Measurements from ENCODE around the gene ATP2B2. TPM values are rescaled to one million over a fixed set of nuclear protein-coding genes. Genes with fewer than 3 reads are reported as not detected.

ATP2B2 gene
- total and polyA plus RNA-seq, 9 of the 15 experiments (the other 6 are each of a cell fraction or from before 2014, with no cell fraction given): 0.06 TPM; not detected in 8

- H3K4me1 ChIP-seq (replicated peaks in 1 of 2; ENCODE audit: control insufficient read depth in 2 of 2, insufficient read depth in 2 of 2, low read length in 2 of 2): no peaks in the 10 kb centered on the region; a peak in 1 of 5 replicates
- H3K79me2 ChIP-seq (ENCODE audit: control insufficient read depth, insufficient read depth, low read length): no peaks in the 10 kb centered on the region
- in situ Hi-C loops (cut with MboI): no loop called here
- H3K9me1 ChIP-seq (ENCODE audit: control insufficient read depth, insufficient read depth, low read length): no peaks in the 10 kb centered on the region
- no TSS peak for BruUV-seq (replicated peaks)
- peaks cover 25 to 60% of the 10 kb centered on the region in 2 experiments; a peak in 4 of 5 replicates for H3K27me3 ChIP-seq (ENCODE audit: control insufficient read depth in 2 of 2, insufficient read depth in 2 of 2, low read length in 2 of 2)
- FAIRE-seq (no peak), ATAC-seq (no peak), DNase-seq (ENCODE audit: extremely low read depth in 1 of 4, low spot score in 3 of 4) (no peak)
- H3K9ac ChIP-seq (ENCODE audit: insufficient read depth in 1 of 2, low read depth in 2 of 2, low read length in 2 of 2): no peak overlapping the region
- H3K4me2 ChIP-seq (ENCODE audit: insufficient read depth, low read length): no peak overlapping the region
- ChIA-PET POLR2A (no interaction called here), CTCF (ENCODE audit: low intra/inter-chr PET ratio) (no interaction called here)
- H3K9me3 ChIP-seq (replicated peaks; ENCODE audit: control insufficient read depth, insufficient read depth, low read depth, low read length): no peaks in the 10 kb centered on the region
- H4K20me1 ChIP-seq (replicated peaks; ENCODE audit: control insufficient read depth, insufficient read depth, low read length): peaks cover 9% of the 10 kb centered on the region; the same call in 1 of the 2 replicates
- no peak overlapping the region for H3K4me3 ChIP-seq
- H3K36me3 ChIP-seq (ENCODE audit: control insufficient read depth, insufficient read depth, low read length): no peaks in the 10 kb centered on the region
- no peak overlapping the region for H2AFZ ChIP-seq (ENCODE audit: low read depth, low read length)
- H3K27ac ChIP-seq (ENCODE audit: extremely low read depth, low read depth, low read length): no peak overlapping the region
- TF ChIP-seq DMBX1 (CRISPR knock-in tag; IDR thresholded peaks at IDR 0.05; ENCODE audit: borderline replicate concordance) (no peak), ZNF511 (CRISPR knock-in tag; IDR thresholded peaks at IDR 0.05) (no peak), CTCF (IDR thresholded peaks at IDR 0.05 in 2 of 3, conservative IDR thresholded peaks at IDR 0.05 in 1 of 3; ENCODE audit: insufficient read depth in 2 of 3, low read depth in 1 of 3, low read length in 3 of 3) (peak in 2 of 3 experiments; percentile 8 to 16; a peak in 1 of 6 replicates), MAFG (tag; conservative IDR thresholded peaks at IDR 0.05) (no peak), WHSC1 (IDR thresholded peaks at IDR 0.05; ENCODE audit: low read length) (no peak), ZNF586 (CRISPR knock-in tag; conservative IDR thresholded peaks at IDR 0.05) (no peak), HMG20B (CRISPR knock-in tag; IDR thresholded peaks at IDR 0.05) (no peak), NCOA2 (IDR thresholded peaks at IDR 0.05; ENCODE audit: partially characterized antibody in 2 of 2) (no peak), HMGN3 (IDR thresholded peaks at IDR 0.05; ENCODE audit: borderline replicate concordance, extremely low read depth, insufficient read length, low read depth, low read length) (no peak), MAX (CRISPR knock-in tag; IDR thresholded peaks at IDR 0.05) (no peak), NCOA4 (IDR thresholded peaks at IDR 0.05; ENCODE audit: partially characterized antibody) (no peak), MYC (IDR thresholded peaks at IDR 0.05; ENCODE audit: low read depth, low read length) (no peak), MYC (CRISPR knock-in tag; IDR thresholded peaks at IDR 0.05; ENCODE audit: borderline replicate concordance, low read depth) (no peak), ZBTB1 (CRISPR knock-in tag; IDR thresholded peaks at IDR 0.05; ENCODE audit: borderline replicate concordance, low read depth) (no peak), RAD21 (CRISPR knock-in tag; conservative IDR thresholded peaks at IDR 0.05 in 1 of 2, IDR thresholded peaks at IDR 0.05 in 1 of 2) (peak in 1 of 2 experiments; percentile 32; a peak in 2 of 4 replicates), ELK3 (CRISPR knock-in tag; IDR thresholded peaks at IDR 0.05) (no peak), TRIM28 (IDR thresholded peaks at IDR 0.05) (no peak), POLR3G (IDR thresholded peaks at IDR 0.05; ENCODE audit: extremely low read depth, insufficient read length, insufficient replicate concordance) (no peak)
- intact Hi-C loops (cut with micrococcal nuclease): no loop called here
- WGBS (ENCODE audit: insufficient coverage, low coverage, missing lambda C conversion rate): 4% methylated on average over 21 of the region's 21 CpGs
Measured at GRCh38 chr3:10410383-10411002, 94.9 kb downstream of the ATP2B2 start.
